ENCODE measurements around the gene SPOCD1.

SPOCD1 gene

DNA sequence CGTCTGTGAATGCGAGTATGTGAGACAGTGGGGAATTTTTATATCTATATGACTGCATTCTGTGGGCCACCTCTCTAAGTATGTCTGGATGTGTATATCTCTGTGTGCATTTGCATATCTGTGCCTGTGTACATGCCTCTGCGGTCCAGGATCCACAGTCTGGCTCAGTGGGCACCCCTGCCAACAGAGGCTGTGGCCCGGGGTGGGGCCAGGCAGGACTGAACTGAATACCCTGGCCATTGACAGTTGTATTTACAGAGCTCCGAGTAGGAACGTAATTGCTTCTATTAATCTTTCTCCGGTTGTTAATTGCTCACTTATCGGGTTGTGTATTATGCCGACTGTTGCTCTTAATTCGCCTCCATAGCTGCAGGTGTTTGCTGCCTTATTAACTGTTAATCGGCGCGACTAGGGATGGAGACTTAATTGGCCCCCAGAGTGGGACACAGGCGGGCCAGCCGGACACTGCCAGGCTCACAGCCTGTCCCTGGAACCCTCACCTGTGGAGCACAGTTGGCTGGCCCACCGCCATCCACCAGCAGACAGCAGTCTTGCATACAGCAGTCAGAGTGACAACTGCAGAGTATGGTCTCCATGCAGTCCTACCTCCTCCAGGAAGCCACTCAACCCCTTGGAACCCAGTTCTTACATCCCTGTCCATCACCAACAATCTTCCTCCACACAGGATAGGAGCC, 29.3 kb downstream of the SPOCD1 start:
- no peak for DNase-seq

DNA sequence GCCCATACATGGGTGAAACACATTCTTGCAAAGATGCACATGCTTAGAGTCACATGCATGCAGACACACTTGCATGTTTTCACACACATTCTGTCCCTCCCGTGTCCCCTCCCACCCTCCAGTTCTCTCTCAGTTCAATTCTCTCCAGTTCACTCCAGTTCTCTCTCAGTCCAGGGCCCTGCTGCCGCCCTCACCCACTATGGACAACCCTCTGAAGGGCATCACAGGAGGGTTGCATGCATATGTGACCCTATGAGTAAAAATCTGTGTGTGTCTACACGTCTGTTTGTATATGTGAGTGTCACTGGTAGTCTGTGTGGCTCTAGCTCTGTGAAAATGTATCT, 29.9 kb downstream of the SPOCD1 start:
- no peak for DNase-seq

DNA sequence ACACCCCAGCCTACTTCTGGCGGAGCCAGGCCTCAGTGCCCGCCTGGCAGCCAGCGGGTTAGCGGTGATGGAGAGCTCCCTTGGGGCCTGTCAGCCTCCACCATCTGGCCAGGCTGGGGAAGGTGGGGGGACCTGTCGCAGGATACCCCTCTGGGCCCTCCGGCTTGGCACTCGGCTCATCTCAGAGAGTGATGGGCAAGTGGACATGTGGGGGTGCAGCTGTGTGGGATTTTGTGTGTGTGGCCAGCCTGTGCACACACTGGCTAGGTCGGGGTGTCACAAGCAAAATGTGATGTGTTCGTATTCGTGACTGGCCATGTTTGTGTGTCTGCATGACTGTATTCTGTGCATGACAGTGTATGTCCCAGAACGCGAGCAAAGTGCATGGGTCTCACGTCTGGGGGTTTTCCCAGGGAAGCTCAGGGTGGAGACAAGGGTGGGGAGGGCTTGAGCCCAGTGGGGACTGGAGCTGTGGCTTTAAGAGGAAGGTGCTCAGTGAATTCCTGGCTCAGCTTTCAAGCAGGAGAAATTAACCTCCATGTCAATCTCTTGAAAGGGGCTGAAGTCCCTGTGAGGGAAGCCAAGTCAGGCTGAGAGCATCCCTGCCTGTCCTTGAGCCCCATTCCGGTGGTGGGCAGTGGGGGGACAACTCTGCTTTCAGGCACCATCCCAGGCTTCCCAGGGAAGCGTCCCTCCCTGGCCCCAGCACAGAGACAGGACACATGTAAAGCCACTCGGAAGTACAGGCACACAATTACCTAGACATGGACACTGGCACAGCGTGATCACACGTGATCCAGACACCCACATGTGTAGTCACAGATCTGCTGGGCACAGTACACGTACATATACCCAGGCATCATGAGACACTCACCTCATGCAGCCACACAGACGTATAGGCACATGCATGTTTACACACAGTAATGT, 30.5 kb downstream of the SPOCD1 start:
- no peak for DNase-seq

DNA sequence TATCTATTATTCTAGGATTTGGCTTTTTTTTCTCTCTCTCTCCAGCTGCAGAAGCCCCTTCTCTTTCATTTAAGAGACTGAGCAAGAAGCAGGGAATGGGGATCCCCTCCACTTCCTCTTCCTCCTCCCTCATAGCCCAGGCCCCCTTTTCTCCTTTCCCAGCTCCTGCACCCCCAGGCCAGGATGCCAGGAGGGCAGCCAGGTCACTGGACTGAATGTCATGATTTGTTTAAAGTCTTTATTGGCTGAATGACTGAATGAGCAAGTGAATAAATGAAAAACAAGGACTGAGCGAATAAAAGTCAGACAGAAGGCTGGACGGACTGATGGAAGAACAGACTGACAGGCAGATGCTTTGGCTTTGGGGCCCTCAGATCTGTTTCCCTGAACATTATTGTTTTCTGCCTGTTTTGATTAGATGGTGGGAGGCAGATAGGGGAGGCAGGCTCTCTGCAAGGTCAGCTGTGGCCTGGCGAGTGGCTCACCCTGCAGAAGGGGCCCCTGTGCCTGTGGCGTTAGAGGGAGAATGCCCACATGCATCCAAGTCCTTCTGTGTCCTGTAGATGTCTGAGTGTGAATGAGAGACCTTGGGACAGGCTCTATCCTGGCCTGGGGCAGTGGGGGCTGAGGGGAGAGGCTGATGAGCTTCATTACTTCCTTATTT, 31.3 kb downstream of the SPOCD1 start:
- no peak for DNase-seq

DNA sequence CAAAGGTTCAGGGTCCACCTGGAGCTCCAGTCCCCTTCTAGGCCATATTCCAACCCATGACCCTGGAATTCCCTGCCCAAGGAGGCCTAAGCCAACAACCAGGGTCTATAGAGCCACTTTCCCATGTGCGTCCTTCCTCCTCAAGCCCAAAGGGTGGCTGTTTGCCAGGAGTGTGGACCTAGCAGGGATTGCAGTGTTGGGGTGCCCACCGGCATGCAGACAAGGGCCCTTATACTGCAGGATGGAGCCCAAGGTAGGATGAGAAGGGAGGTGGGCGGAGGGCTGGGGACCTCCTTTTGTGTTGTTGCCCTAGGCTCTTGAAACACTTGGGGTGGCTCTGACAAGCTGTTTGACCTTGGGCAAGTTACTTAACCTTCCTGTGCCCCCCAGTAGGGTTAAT, 32.0 kb downstream of the SPOCD1 start:
- no peak for DNase-seq

DNA sequence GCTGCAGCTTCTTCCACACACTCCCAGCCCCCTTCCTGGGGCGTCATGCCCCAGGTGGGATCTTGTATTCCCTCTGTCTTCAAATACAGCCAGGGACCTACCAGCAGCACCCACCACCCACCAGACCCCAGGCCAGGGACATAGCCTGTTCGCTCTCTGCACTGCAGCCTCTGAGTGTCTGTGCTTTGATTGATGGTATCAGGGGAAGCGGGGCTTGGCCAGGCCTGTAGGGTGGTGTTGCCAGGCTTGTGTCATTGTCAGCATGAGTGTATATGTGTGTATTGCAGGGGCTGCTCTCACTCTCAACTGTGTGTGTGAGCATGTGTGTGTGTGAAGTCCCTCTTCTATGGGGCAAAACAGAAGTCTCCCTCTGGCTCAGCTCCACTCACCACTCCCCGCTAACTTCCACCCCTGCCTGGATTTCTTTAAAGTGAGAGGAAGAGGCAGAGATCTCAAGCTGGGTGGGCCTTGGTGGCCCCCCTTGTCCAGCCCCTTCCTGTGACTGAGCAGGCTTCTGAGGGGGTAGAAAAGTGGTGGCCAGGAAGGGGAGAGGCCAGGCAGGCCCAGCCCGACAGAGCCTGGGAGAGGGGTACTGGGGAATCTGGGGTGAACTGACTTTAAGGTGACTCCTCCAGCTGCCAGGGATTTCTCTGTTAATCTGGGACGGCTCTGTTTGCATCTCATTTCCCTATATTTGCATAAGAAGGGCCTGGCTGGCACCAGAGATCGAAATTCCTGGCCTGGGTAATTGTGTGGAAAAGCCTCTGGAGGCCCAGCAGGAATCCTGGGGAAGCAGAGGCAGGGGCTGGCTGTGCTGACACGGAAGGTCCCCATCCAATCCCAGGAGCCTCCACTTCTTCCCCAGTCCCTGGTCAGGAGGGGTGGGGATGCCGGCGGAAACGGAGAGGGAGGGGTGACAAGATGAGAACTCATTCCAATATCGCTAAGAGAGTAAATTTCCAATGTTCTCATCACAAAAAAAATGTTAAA, 33.1 kb downstream of the SPOCD1 start:
- DNase-seq = peak; percentile 87

DNA sequence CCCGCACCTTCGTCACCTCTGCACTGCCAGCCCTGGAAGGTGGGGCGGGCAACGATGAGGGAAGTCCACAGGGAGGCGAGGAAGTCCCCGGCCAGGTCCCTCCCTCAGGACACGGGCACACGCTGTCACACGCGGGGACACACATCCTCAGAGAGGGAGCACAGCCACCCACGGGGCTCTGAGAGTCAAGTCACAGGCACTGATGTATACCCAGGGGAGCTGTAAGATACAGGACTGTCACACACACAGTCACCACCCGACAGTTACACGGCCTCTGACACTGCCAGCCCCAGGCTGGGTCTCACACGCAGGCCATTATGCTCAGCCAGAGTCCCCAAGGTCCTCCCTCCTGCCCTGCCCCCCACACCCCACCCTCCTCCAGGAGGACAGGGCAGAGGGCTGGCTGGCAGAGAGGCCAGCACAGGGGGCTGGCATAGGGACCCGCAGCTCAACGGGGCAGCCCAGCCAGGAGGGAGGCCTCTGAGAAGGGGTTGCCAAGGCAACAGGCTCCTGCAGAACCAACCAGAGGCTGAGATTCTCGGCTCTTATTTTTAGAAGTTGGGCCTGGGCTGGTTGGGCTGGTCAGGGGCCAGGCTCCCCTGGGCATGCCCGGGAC, 34.0 kb downstream of the SPOCD1 start:
- DNase-seq = no peak

DNA sequence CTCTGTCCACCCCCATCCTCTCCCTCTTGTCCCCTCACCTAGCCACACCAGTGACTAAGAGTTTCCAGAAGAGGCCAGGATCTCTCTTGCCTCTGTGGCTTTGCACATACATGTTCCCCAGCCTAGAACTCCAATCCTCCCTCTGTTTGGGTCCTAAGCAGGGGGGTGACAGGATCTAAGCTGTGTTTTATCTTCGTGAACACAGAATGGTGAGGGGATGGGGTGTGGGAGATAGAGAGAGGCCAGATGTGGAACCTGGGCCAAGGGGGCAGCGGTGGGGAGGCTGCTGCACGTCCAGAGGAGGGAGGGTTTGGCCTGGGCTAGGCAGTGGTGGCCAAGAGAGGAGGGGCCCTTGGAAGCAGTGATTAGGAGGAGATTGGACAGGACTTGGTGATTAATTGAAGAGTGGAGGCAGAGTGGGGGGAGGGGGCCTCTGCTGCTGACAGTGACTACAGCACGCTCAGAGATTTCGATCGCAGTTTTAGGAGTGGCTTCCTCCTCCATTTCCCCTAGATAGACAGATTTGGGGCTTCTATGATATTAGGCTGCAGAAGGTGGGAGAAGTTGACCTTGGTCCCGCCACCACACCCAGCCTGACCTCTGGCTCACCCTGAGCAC, 34.6 kb downstream of the SPOCD1 start:
- no peak for DNase-seq

DNA sequence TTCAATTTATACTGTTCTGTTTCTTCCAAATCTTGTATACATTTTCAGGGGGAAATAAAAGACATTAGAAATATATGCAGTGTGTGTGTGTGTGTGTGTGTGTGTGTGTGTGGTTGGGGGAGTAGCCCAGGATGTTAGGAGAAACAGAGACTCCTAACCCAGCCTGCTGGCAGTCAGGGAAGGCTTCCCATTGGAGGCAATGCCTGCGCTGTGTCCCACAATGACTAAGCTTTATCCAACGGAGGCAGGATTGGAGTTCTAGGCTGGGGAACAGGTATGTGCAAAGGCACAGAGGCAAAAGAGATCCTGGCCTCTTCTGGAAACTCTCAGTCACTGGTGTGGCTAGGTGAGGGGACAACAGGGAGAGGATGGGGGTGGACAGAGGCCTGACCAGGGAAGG, 35.2 kb downstream of the SPOCD1 start:
- DNase-seq = no peak

DNA sequence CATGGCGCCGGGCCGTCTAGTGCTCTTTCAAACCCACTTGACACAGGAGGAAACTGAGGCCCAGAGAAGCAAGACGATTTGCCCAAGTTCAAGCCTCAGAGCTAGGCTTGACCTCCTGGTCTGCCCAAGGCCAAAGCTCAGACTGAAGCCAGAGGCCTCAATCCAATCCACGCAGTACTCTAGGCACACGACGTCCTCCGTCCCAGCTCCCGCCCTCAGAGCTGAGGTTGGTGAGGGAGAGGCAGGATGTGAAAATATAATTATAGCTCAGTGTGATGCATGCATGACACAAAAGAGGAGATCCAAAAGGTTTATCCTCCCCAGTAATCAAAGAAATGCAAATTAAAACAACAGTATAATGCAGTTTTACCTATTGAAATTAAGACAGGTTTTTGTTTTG, 36.1 kb downstream of the SPOCD1 start:
- DNase-seq = no peak

DNA sequence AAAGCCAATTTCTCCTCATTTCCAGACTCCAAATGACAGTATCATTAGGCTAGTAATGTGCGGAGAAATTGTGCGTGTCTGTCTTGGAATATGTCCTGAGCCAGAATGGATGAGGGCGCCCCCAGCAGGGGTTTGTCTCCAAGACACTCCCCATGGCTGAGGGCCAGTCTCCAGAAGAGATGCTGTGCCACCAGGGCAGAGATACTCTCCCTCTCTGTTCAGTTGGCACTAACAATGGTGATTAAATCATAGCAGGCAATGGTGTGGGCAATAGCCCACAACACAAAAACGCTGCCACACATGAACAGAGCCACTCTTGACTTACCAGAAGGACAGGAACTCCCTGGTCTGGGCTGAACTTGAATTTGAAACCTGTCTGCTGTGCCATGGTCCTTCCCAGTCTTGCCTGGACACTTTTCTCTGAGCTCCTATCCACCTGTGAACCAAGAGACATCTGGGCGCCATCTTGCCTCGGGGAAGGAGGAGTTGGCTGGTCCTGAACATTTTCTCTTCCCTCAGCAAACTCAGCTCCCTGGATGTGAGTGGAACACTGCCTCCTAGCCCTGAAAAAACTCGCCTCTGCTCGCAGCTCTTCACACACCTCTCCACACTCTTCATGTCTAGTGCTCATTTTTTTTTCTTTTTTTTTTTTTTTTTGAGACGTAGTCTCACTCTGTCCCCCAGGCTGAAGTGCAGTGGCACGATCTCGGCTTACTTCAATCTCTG, 36.9 kb downstream of the SPOCD1 start:
- no peak for DNase-seq

DNA sequence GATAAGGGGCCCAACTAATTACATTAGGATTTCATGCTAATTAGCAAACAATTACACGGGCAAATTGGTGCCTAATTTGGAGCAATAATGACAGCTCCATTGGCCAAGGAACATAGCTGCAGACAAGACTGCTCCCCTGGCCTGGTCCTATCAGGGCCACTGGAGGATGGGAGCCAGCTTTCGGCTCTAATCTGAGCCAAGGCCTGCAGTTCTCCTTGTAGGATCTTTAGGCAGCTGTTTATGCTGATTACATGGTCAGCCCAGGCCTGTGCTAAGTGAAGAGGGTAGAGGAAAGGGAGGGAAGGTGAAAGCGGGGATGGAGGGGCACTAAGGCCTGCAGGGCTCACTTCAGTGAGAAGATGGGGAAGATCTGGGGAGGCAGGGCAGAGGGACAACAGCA, 39.3 kb downstream of the SPOCD1 start:
- DNase-seq = no peak

DNA sequence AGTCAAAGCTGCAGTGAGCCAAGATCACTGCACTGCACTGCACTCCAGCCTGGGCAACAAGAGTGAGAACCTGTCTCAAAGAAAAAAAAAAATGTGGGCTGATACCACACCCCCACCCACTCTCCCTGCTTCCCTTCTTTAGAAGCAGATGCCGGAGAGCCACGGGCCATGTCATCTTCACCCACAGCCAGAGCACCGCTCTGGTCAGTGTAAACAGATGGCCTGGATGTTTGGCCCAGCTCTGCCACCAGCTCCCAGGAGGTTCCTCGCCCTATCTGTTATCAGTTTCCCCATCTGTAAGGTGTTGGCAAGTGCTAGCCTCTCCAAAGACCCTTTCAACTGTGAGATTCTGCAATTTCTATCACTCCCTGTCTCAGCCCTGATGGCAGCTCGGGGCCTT, 39.8 kb downstream of the SPOCD1 start:
- no peak for DNase-seq

DNA sequence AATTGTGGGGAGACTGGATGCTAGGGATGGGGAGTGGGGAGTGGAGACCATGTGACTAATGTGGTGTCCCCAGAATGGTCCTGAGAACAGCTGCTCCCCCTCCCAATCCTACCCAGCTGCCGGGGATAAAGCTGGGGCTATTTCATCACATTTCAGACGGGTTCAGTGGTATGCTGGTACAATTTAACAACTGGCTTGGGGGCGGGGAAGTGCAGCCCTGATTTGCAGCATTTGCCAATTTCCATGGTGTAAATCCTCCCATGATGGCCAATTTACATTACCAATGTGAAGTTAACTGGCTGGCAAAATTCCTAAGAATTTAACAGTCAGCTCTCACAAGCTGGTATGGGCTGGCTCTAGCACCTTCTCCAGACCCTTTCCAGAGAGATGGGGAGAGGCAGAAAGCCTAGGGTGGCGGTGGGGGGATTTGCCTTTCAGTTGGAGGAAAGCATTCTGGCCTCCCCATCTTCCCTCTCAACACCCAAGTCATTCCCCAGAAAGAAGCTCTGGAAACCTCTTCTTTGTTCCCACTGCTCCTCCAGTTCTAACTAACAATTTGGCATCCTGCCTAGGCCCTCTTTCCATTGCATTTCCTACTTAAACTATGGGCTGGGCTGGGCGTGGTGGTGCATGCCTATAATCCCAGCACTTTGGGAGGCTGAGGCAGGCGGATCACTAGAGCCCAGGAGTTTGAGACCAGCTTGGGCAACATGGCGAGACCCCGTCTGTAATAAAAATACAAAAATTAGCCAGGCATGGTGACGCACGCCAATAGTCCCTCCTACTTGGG, 40.4 kb downstream of the SPOCD1 start:
- no peak for DNase-seq

DNA sequence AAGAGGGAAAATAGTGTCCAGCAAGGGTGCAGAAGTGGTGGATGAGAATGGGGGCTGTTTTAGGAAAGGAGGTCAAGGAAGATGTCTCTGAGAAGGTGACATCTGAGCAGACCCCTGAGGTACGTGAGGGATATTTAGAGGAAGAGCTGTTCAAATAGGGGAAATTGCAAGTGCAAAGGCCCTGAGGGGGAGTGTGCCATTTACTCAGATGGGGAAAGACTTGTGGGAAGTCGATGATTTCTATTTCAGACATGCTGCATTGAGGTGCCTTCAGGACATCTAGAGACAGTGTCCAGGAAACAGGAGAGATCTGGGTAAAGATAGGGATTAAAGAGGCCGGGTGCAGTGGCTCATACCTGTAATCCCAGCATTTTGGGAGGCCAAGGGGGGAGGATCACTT, 41.3 kb downstream of the SPOCD1 start:
- DNase-seq = no peak

DNA sequence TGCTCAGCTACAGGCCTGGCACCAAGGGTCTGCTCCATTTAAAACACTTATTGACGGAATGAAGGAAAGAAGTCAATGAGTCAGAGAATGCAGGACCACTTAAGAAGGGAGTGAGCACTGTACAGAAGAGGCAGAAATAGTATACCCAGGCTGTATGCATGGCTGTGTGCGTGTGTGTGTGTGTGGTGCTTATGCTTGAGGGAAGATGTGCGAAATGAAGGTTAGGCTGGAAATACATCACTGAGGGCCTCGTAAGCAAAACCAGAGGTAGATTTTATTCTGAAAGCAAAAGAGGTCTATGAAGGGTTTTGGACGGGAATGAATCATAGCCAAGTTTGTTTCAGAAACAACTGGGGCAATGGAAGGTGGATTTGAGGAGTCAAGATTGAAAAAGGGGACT, 42.0 kb downstream of the SPOCD1 start:
- DNase-seq = no peak

DNA sequence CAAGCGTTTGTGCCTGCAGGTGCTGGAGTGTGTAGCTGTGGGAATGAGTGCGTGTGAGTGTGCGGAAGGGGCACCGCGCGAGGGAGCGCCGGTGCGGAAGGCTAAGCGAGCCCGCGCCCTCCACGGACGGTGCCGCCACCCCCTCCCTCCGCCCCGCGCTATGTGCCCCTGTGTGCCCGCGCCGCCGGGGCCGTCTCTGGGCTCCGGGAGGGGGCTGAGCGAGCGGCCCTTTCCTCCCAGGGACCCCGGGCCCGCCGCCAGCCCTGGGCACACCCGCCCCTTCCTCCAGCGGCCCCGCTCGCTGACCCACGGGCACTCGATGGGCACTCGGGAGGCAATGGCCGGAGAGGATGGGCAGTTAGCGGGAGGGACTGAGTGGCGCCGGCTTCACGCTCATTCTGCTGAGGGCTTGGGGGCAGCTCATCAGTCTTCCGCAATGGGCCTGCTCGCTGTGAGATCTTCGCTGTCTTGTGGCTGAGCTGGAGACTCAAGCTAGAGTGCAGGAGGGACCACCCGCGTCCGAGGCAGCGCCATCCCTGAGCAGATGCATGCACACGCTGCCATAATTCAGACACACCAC, 43.1 kb downstream of the SPOCD1 start:
- no peak for DNase-seq

DNA sequence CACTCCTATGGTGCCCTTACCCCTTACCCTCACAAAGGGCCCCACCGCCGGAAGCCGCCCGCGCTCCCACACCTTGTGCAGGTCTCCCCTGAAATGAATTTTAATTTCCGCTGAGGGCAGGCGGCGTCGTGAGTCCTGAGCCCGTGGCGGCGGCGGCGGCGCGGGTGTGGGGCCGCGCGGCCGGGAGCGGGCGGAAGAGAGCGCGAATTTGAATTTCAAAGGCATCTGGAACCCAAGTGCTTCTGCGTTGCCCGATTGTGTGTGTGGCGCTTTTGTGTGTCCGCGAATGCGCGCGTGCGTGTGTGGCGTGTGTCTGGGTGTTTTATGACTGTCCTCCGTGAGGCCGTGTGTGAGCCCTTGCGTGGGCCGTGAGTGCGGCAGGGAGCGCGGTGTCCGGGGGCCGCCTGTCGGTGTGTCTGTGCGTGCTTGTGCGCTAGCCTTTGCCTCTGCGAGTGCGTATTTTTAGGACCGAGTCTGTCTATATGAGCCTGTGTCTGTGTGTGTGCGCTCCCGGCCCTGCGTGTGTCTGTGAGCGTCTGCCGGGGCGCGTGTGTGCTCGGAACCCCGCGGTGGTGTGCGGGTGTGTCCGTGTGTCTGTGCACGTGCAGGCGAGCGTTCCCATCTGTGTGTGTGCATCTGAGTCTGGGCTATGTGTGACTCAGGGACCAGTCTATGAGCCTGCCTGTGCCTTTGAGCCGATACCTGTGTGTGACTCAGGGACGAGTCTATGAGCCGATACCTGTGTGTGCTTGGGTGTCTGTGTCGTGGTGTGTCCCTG, 43.7 kb downstream of the SPOCD1 start:
- no peak for DNase-seq
